HG03442 (cell line): Measurements from ENCODE around the gene CFAP126.
"Not testable (repeated sequence)": the region's sequence is repeated elsewhere in the genome, so short reads cannot be mapped to it uniquely, and the experiment has no call there.

Experiments
- ATAC-seq: cut with Tn5 transposase; IDR thresholded peaks from one replicate; pipeline ENCODE4 v1.9.1; 2021; ENCODE audit warnings: mild to moderate bottlenecking, moderate library complexity; ENCODE audit not compliant: unreplicated experiment

Gene CFAP126, protein sequence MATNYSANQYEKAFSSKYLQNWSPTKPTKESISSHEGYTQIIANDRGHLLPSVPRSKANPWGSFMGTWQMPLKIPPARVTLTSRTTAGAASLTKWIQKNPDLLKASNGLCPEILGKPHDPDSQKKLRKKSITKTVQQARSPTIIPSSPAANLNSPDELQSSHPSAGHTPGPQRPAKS

GRCh38 chr1:161367684-161368400 is at the start of gene CFAP126:
CFAP126 (minus strand) TSS chr1:161367876; CDS start chr1:161367868, 8 bp downstream.
- ATAC-seq, result peak; percentile 95

DNA sequence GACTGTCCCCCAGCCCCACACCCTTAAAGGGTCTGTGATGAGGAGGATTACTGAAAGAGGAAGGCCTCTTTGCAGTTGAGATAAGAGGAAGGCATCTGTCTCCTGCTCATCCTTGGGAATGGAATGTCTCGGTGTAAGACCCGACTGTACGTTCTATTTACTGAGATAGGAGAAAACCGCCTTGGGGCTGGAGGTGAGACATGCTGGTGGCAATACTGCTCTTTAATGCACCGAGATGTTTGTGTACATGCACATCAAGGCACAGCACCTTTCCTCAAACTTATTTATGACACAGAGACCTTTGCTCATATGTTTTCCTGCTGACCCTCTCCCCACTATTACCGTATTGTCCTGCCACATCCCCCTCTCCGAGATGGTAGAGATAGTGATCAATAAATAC is 45.4 kb upstream of the CFAP126 start:
- not testable (repeated sequence) for ATAC-seq

GRCh38 chr1:161410636-161410970 is 42.9 kb upstream of the CFAP126 start:
- ATAC-seq, result not testable (repeated sequence)

DNA sequence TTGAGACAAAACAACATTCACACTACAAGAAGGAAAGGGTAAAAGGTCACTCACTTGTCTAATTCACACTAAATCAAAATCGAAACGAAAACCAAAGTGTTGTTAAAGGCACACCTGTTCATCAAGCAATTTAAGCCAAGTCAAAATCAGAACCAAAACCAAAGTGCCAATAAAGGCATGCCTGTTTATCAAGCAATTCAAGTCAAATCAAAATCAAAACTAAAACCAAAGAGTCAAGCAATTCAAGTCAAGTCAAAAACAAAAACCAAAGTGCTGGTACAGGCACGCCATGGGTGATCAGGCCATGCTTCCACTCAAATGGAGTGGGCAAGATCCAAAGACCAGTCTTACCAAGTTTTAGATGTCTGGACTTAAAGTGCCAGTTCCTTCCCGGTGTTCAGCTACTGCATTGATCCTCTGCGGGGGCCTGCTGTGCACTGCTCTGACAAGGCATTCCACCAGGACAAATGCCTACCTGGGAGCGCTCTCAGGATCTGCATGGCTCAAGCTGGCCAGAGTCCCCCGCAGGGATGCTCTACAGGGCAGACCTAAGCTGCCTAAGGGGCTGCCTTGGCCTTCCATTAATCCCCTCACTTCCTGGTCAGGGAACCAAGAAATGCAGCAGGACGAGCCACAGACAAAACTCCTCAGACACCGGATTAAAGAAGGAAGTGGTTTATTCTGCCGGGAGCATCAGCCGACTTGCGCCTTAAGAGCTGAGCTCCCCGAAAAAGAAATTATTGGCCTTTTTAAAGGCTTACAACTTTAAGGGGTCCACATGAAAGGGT is 42.4 kb upstream of the CFAP126 start:
- not testable (repeated sequence) for ATAC-seq

GRCh38 chr1:161408429-161409052 is 40.9 kb upstream of the CFAP126 start:
- ATAC-seq, result no peak

DNA sequence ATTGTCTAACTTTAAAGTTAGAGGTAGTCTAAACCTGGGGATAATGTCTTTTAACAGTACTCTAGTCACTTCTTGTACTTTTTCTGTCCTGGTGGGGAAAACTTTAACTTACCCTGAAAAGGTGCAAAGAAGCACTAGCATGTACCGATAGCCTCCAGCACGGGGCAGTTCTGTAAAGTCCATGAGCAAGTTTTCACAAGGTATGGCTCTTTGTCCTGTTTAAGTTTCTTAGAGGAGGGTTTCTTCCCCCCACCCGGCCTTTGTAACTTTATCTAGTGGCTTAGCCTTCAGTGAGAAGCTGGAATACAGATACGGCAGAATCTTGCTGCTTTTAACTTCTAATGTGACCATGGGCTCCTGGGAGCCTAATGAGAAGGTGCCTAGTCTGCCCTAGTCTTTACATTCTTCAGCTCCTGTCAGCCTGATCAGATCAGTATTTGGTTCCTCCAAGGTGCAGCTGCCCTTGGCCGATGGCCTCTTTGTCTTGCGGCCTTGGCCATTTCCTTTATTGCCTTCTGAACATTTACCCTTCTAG is 39.8 kb upstream of the CFAP126 start:
- no peak for ATAC-seq

DNA sequence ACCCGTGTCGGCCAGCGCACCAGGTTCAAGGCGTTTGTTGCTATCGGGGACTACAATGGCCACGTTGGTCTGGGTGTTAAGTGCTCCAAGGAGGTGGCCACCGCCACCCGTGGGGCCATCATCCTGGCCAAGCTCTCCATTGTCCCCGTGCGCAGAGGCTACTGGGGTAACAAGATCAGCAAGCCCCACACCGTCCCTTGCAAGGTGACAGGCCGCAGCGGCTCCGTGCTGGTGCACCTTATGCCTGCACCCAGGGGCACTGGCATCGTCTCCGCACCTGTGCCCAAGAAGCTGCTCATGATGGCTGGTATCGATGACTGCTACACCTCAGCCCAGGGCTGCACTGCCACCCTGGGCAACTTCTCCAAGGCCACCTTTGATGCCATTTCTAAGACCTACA is 38.9 kb upstream of the CFAP126 start:
- ATAC-seq, result not testable (repeated sequence)

DNA sequence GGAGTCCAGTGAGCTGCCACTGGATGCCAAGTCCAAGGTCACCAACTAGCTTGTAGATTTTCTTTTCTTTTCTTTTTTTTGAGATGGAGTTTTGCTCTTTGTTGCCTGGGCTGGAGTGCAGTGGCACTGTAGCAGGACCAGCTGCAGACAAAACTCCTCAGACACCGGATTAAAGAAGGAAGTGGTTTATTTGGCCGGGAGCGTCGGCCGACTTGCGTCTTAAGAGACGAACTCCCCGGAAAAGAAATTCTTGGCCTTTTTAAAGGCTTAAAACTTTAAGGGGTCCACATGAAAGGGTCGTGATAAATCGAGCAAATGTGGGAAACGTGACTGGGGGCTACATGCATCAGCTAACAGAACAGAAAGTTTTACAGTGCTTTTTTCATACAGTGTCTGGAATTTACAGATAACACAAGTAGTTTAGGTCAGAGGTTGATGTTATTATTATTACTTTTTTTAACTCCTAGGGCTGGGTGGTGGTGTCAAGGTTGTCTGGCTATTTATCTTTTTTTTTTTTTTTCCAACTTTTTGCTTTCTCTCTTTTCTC is 36.4 kb upstream of the CFAP126 start:
- no peak for ATAC-seq

DNA sequence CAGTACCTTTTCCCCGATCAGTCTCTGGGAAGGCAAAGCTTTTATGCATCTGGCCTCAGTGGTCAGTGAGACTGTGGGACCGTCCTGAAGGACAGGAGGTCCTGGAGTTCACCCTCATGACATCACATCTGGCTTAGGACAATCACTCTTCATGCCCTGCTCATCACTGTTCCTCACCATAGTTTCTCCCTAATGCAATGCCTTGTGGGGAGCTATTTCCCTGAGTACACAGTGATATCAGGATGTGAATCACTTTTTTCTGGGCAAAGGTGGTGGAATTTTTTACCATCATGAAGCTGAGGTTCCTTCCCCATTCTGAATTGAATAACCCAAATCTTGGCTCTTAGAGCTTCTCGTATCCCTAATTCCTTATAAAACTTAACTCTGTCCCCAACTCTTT is 34.8 kb upstream of the CFAP126 start:
- no peak for ATAC-seq

GRCh38 chr1:161399257-161399998 is 31.8 kb upstream of the CFAP126 start:
- peak; percentile 67 for ATAC-seq

DNA sequence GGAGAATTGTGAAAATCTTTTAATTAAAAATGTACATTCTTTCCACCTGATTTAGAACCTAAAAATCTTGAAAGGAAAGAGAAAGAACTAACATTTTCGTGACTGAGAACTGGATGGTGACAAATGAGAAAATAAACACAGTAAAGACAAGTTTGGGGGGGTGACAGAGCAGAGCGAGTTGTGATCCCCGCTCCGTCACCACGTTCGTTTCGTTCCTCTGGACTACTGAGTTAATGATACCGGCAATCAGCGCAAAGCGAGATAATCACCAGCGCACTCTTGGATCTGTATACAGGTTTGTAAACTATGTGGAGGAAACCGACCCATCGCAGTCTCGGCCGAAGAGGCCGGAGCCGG is 31.2 kb upstream of the CFAP126 start:
- ATAC-seq, result peak; percentile 20

GRCh38 chr1:161397038-161397437 is 29.4 kb upstream of the CFAP126 start:
- not testable (repeated sequence) for ATAC-seq

- no peak for ATAC-seq
Observed at GRCh38 chr1:161393151-161393550, 25.5 kb upstream of the CFAP126 start.

- ATAC-seq, result no peak
Observed at GRCh38 chr1:161391611-161392010, 23.9 kb upstream of the CFAP126 start.

DNA sequence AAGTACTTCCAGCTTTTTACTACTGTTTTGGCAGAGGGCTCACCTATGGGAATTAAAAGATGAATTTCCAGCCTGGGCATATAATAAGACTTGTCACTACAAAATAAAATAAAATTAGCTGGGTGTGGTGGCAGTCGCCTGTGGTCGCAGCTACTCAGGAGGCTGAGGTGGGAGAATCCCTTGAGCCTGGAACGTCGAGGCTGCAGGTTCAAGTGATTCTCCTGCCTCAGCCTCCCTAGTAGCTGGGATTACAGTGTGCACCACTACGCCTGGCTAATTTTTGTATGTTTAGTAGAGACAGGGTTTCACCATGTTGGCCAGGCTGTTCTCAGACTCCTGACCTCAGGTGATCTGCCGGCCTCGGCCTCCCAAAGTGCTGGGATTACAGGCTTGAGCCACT is 23.5 kb upstream of the CFAP126 start:
- not testable (repeated sequence) for ATAC-seq

- ATAC-seq, result peak; percentile 13
Observed at GRCh38 chr1:161390559-161390858, 22.8 kb upstream of the CFAP126 start.

DNA sequence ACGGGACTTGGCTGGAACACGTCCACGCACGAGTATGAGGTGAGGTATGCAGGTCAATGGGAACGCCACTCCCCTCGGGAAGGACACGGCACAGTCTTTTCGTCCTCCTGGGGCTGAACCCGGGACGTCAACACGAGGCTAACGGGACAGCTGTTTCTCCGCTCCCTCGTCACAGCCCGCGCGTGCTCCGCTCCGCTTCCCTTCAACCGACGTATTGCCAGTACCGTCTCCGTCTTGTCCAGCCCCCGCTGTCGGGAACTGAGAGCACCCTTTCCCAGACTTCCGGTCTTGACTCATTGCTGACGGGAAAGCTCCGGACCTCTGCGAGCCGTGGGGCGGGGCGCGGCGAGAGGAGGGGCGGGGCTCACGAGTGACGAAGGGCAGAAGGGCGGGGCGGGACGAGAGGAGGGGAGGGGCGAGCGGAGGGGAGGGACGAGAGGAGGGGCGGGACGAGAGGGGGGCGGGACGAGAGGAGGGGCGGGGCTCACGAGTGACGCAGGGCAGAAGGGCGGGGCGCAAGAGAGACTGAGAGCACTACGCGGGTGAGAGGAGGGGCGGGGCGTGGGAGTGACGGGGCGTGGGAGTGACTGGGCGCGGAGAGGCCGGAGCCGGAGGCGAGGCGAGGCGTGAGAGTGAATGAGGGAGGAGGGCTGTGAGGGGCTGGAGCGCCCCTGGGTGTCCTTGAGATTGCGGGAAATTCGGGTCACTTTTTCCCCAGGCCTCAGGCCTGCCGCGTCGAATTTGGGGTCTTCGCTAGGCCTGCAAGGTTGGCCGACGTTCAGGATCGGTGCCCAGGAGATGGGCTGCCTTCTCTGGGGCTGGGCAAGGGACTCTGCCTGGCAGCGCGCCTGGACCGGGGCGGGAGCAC is 22.2 kb upstream of the CFAP126 start:
- peak; percentile 73 for ATAC-seq

DNA sequence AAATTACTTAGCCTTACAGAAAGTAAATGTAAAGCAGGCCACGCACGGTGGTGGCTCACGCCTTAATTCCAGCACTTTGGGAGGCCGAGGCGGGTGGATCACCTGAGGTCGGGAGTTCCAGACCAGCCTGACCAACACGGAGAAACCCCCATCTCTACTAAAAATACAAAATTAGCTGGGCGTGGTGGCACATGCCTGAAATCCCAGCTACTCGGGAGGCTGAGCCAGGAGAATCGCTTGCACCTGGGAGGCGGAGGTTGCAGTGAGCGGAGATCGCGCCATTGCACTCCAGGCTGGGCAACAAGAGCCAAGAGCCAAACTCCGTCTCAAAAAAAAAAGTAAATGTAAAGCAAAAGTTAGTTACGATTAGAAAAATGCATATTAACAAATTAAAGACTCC is 21.5 kb upstream of the CFAP126 start:
- not testable (repeated sequence) for ATAC-seq

DNA sequence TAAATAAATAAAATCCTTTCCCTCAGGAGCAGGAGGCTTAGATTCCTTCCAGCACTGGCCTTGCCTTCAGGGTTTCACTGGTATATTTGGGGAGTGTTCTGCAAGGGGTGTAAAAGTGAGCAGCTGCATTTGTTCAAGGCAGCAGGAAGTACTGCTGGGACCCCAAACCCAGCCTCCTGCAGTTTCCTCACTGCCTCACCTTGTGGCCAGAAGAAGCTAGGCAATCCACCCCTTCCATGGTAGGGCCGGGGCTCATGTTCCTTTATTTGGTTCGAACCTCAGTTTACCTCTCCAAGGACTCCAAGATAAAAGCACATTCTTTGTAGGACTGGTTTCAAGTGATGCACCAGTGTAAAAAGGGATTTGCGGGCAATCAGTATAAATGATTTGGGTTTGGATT is 21.0 kb upstream of the CFAP126 start:
- no peak for ATAC-seq
